HG02571 (cell line): ENCODE results near the gene DNAJC5.
"Not testable (repeated sequence)": the region's sequence is repeated elsewhere in the genome, so short reads cannot be mapped to it uniquely, and the experiment has no call there.

Experiments
- ATAC-seq: cut with Tn5 transposase; IDR thresholded peaks from one replicate; pipeline ENCODE4 v1.9.1; 2021; ENCODE audit warnings: mild to moderate bottlenecking, moderate library complexity; ENCODE audit not compliant: unreplicated experiment

DNAJC5 gene

GRCh38 chr20:63903796-63904561, 9.1 kb downstream of the DNAJC5 start:
- ATAC-seq = no peak

GRCh38 chr20:63908008-63908682, 13.2 kb downstream of the DNAJC5 start:
- ATAC-seq = no peak

DNA sequence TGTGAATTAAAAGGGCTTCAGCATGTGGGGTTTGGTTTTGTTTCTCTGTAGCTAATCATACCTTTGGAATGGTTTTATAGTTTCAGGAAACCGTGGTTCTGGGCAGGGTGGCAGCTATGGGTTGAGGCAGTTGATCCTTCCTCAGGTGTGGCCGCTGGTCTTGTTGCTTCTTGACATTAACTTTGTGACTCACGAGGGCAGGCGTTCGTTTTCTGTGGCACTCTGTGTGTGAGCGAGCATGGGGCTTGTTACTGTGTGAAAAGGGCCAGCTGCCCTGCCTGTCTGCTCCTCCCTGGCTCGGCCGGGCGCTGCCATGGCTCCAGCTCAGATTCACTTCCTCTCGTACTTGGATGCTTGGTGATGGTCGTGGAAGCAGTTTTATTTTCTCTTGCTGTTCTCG, 16.2 kb downstream of the DNAJC5 start:
- ATAC-seq = no peak

- no peak for ATAC-seq
These were observed 18.8 kb downstream of the DNAJC5 start for GRCh38 chr20:63913768-63914167.

DNA sequence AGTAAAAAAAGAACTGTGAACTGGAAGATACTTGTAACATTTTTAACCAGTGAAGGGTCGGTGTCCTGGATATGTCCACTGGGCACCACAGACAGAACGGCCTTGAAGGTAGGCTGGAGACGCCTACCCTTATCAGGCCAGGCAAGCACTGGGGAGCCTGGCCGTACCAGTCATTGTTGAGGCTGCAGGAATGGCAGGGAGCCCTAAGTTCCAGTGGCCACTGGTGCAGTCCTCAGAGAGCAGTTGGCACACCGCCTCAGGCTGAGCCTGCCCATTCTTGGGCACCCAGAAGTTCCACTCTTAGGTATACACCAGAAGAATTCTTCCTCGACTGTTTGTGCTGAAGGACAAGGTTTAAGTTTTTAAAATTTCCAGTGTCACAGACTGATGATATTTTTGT, 20.5 kb downstream of the DNAJC5 start:
- no peak for ATAC-seq

DNA sequence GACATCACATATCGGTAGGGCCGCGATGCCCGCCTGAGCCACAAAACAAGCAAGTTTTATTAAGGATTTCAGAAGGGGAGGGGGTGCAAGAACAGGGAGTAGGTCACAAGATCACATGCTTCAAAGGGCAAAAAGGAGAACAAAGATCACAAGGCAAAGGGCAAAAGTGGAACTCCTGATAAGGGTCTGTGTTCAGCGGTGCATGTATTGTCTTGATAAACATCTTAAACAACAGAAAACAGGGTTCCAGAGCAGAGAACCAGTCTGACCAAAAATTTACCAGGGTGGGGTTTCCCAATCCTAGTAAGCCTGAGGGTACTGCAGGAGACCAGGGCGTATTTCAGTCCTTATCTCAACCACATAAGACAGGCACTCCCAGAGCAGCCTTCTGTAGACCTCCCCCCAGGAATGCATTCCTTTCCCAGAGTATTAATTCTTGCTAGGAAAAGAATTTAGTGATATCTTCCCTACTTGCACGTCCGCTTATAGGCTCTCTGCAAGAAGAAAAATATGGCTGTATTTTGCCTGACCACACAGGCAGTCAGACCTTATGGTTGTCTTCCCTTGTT, 21.5 kb downstream of the DNAJC5 start:
- not testable (repeated sequence) for ATAC-seq

DNA sequence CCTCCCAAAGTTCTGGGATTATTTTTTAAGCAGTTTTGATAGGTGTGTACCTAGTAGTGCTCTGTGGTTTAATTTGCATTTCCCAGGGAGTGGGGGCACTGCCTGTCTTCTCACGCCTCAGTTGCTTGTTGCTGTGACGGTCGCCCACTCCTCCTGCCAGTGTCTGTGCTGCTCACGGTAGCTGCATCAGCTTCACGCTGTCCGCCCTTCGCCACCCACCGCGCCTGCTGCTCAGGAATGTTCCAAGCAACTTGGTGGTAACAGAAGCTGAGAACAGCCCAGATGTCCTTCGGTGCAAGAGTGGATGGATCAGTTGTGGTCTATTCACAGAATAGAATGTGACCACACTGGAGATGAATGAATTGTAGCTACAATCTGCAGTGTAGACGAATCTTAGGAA, 22.9 kb downstream of the DNAJC5 start:
- ATAC-seq = no peak

DNA sequence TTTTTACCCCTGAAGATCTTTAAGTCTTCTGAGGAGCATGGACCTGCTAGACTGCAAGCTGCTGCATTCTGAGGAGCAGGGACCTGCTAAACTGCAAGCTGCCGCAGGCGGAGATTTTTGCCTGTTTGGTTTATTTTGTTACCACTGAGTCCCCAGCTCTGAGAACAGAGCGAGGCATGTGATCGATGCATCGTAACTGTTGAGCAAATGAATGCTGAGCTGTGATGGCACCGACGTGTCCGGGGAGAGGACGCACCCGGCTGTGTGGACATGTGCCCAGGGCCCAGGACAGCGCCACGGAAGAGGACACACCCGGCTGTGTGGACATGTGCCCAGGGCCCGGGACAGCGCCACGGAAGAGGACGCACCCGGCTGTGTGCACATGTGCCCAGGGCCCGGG, 24.2 kb downstream of the DNAJC5 start:
- no peak for ATAC-seq

GRCh38 chr20:63920226-63920625, 25.3 kb downstream of the DNAJC5 start:
- no peak for ATAC-seq

- no peak for ATAC-seq
These were observed 28.7 kb downstream of the DNAJC5 start for GRCh38 chr20:63923651-63924050.

GRCh38 chr20:63924241-63924640, 29.3 kb downstream of the DNAJC5 start:
- no peak for ATAC-seq

DNA sequence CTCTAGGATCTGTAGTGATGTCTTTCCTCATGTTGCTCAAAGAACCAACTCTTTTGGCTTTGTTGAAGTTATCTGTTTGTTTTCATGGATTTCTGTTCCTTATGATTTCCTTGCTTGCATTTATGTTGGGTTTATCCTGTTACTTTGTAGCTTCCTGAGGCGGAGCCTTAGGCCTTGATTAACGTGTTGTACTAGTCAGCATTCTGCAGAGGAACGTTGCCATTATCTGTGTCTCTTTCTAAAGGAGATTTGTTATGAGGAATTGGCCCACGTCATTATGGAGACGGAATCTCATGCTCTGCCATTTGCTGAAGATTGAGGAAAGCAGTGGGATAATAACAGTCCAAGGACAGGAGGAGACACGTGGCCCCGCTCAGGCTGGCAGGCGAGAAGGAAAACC, 31.4 kb downstream of the DNAJC5 start:
- ATAC-seq = no peak

DNA sequence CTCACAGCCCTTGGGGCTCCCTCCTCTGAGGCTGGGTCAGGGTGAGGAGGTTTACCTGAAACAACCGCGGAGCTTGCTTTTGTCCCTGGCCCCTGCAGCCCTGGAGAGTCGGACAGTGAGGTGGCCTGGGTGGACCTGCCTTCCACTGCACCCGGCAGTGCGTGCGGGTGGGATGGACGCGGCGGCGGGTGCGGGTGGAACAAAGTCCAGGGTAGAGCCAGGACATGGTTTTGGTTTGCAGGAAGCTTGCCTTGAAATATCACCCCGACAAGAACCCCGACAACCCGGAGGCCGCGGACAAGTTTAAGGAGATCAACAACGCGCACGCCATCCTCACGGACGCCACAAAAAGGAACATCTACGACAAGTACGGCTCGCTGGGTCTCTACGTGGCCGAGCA, 34.1 kb downstream of the DNAJC5 start:
- ATAC-seq = no peak

DNA sequence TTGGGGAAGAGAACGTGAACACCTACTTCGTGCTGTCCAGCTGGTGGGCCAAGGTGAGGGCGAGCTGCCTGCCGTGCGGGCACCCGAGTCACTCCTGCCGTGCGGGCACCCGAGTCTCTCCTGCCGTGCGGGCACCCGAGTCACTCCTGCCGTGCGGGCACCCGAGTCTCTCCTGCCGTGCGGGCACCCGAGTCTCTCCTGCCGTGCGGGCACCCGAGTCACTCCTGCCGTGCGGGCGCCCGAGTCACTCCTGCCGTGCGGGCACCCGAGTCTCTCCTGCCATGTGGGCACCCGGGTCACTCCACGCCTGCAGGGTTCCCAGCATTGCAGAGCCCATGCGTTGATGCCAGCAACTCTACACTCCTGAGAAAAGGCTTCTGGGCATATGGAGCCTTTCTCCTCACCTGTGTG, 34.6 kb downstream of the DNAJC5 start:
- ATAC-seq = not testable (repeated sequence)

DNA sequence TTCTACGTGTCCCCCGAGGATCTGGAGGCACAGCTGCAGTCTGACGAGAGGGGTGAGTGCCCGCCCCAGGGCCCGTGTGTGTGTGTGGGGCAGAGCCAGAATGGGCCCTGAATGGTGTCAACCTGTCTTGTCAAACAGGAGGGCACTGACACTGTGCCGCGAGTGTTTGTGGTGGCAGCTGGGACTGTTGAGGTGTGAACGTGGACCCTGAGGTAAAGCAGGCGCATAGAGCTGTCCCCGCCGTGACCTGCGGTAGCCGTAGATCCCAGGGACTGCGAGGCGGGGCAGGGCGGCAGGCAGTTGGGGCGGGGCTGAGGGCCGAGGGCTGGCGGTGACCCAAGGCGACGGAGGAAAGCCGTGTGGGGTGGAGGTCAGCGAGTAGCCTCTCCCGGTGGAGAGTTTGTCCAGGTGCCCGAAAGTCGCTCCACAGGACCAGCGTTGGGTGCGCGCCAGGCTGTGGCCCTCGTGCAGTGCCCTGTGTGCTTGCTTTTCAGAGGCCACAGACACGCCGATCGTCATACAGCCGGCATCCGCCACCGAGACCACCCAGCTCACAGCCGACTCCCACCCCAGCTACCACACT, 36.1 kb downstream of the DNAJC5 start:
- ATAC-seq = no peak

DNA sequence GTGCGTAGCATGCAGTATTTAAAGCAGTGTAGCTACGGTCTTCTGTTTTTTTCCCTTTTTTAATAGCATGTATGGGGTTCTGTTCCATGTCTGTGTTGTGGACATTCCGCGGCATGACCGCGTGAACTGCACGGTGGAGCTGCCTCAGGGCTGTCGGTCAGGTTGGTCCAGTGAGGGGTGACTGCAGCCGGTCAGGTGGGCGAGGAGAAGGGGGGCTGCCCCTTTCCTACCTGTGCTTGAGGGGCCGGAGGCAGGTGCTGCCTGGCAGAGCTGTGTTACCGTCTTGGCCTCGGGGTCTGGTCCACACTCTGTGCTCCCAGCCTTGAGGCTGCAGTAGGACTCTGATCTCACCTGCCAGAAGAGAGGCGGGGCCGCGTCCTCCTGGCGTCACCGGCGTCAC, 36.8 kb downstream of the DNAJC5 start:
- ATAC-seq = no peak

DNA sequence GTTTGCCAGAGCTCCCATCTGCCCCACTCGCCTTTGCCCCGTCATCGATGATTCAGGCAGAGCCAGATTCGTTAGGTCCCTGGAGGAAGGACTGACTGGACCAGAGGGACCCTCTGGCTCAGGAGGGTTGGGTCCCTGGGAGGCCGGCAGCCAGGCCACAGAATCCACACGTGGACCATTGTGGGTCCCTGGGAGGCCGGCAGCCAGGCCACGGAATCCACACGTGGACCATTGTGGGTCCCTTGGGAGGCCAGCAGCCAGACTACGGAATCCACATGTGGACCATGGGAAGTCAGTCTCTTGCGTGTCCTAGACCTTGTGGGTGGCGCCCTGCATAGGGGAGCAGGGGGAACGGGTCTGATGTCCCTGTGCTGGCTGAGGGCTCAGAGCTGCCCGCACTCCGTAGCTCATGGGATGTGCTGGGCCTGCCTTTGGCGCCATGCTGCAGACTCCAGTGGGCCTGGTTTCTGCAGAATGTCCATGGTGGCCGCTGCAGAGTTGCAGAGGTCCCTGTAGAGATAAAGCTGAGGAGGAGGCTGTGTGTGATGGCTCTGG, 37.8 kb downstream of the DNAJC5 start:
- no peak for ATAC-seq

GRCh38 chr20:63933646-63934045, 38.7 kb downstream of the DNAJC5 start:
- ATAC-seq = no peak

GRCh38 chr20:63934271-63935068, 39.5 kb downstream of the DNAJC5 start:
- no peak for ATAC-seq

- no peak for ATAC-seq
These were observed 40.5 kb downstream of the DNAJC5 start for GRCh38 chr20:63935447-63935846.

- ATAC-seq = no peak
These were observed 42.7 kb downstream of the DNAJC5 start for GRCh38 chr20:63937596-63937995.
